T-cell (primary cell): Measurements from ENCODE around the gene TMEM223. TPM values are rescaled to one million over a fixed set of nuclear protein-coding genes. Genes with fewer than 3 reads are reported as not detected.
"Not testable (repeated sequence)": the region's sequence is repeated elsewhere in the genome, so short reads cannot be mapped to it uniquely, and the experiment has no call there.

Experiments
- ATAC-seq, 4 experiments: fragments of 200-7000 bp in 3 of 4; fragments of 150-1000 bp in 1 of 4; cut with Tn5 transposase; replicated peaks in 1 of 4; 1 replicate in 3 of 4; 2 replicates in 1 of 4; pipeline ENCODE4 v1.10.0; 2021; ENCODE audit warnings: moderate library complexity in 3 of 4, mild to moderate bottlenecking in 2 of 4, moderate number of reproducible peaks in 1 of 4
- CTCF ChIA-PET, 2 donors: fragments of 300-600 bp; sonication (Branson Sonifier 250); formaldehyde crosslinking; loops; one replicate each; lab custom pipeline; 2022; ENCODE audit warnings: antibody characterized with exemption in 2 of 2; lab: Charles Lee
- POLR2A ChIA-PET, 2 donors: fragments of 300-600 bp; sonication (Branson Sonifier 250); formaldehyde crosslinking; loops; one replicate each; lab custom pipeline; 2022; ENCODE audit warnings: antibody characterized with exemption in 2 of 2; lab: Charles Lee
- DNase-seq, 35 experiments: peaks; one replicate each; pipeline versions ENCODE4 v3.0.0 to v3.0.0-alpha.2; 2013 to 2023
- H3K27ac ChIP-seq: one replicate; pipeline ENCODE4 v1.5.1; 2013; ENCODE audit warnings: low read length
- H3K27me3 ChIP-seq, 2 experiments: replicated peaks in 1 of 2; 1 replicate in 1 of 2; 2 replicates in 1 of 2; pipeline versions ENCODE4 v1.6.1 to v1.7.0; 2013; ENCODE audit warnings: low read length in 1 of 2, mixed read lengths in 1 of 2; ENCODE audit not compliant: control insufficient read depth in 2 of 2, insufficient read depth in 2 of 2; ENCODE audit errors: extremely low read depth in 1 of 2
- H3K36me3 ChIP-seq, 2 donors: 1 replicate in 1 of 2; 2 replicates in 1 of 2; pipeline versions ENCODE4 v1.6.1 to v1.7.0; 2013; ENCODE audit warnings: low read length in 1 of 2; ENCODE audit not compliant: control insufficient read depth in 2 of 2, insufficient read depth in 1 of 2; ENCODE audit errors: extremely low read depth in 1 of 2
- H3K4me1 ChIP-seq, 2 experiments: 1 replicate in 1 of 2; 2 replicates in 1 of 2; pipeline versions ENCODE4 v1.6.1 to v1.7.0; 2013; ENCODE audit warnings: low read length in 2 of 2, mixed read lengths in 1 of 2; ENCODE audit not compliant: insufficient read depth in 2 of 2, control insufficient read depth in 1 of 2; ENCODE audit errors: extremely low read depth in 1 of 2
- H3K4me3 ChIP-seq, 2 donors: 1 replicate in 1 of 2; 2 replicates in 1 of 2; pipeline versions ENCODE4 v1.5.1 to v1.7.0; 2013; ENCODE audit warnings: mild to moderate bottlenecking in 2 of 2, low read length in 1 of 2, moderate library complexity in 1 of 2; ENCODE audit not compliant: control insufficient read depth in 1 of 2; ENCODE audit errors: extremely low read depth in 1 of 2
- H3K9me3 ChIP-seq: 2 replicates; pipeline ENCODE4 v1.7.0; 2013
- H3K27ac Mint-ChIP-seq, 2 donors: one replicate each; pipeline ENCODE4 v1.8.0; 2020 to 2021; ENCODE audit warnings: mild to moderate bottlenecking in 2 of 2, mixed read lengths in 2 of 2
- H3K27me3 Mint-ChIP-seq, 2 donors: one replicate each; pipeline ENCODE4 v1.8.0; 2021 to 2022; ENCODE audit warnings: mixed read lengths in 2 of 2
- H3K36me3 Mint-ChIP-seq: one replicate; pipeline ENCODE4 v1.8.0; 2021; ENCODE audit warnings: mixed read lengths
- H3K4me1 Mint-ChIP-seq, 3 donors: one replicate each; pipeline ENCODE4 v1.8.0; 2020 to 2022; ENCODE audit warnings: mixed read lengths in 3 of 3, mild to moderate bottlenecking in 1 of 3
- H3K4me3 Mint-ChIP-seq, 3 donors: one replicate each; pipeline ENCODE4 v1.8.0; 2020 to 2022; ENCODE audit warnings: mild to moderate bottlenecking in 3 of 3, mixed read lengths in 3 of 3, moderate library complexity in 3 of 3
- H3K9me3 Mint-ChIP-seq, 3 donors: one replicate each; pipeline ENCODE4 v1.8.0; 2020 to 2022; ENCODE audit warnings: mixed read lengths in 3 of 3
- WGBS: methylation state at CpG from one replicate; pipeline ENCODE4 v1.1.5; 2013; ENCODE audit warnings: missing lambda C conversion rate; ENCODE audit not compliant: insufficient coverage; 5-methylcytosine and 5-hydroxymethylcytosine counted together
- total RNA-seq, 35 experiments: library from RNA in 6 of 35; stranded (reverse) in 6 of 35; fragments of 120-200 nt in 1 of 35; gene quantifications; one replicate each; pipeline versions ENCODE4 v1.2.1 to v1.2.4 and lab custom pipeline; 2013 to 2026

TMEM223 gene
- total RNA-seq, result 10 to 100 TPM; 11.2 to 27.6 (median 23.0) TPM
- 13.7 TPM for total RNA-seq (2013)
- total RNA-seq (lab: John Stamatoyannopoulos, UW), result 7.1 to 30.4 (median 11.9) reads per million in 29 experiments

DNA sequence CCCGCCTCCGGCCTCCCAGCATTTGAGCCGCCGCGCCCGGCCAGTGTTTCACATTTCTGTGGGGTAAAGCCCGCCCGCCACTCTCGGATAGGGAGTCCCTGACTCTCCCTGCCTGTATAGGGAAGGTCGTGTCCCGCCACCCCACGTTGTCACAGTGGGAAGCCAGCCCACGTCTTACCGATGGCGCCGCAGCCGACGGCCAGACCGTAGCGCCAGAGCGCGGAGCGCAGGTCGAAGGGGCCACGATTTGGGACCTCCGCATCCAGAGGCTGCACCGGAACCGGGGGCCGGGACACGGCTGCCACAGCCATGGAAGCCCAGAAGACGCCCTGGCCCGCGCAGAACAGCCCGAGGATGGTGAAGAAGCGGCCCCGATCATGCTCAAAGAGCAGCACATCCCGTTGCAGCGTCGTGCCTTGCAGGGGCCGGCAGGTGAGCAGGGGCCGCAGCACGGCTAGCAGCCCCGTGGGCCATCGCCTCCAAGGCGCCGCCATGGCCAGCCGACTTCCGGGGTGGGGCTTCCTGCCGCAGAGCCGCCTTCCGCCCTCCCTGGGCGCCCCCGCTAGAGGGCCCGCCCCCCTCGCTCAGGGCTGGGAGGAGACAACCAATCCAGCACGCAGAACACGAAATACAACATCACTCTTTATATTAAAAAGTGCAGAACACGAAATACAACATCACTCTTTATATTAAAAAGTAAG lies at the start of gene TMEM223:
Gene TMEM223 (minus strand): TSS at position 506 of the 701 bp plus-strand sequence. CDS start 12 bp downstream, at position 494.
- no peaks in the 10 kb centered on the region for H3K9me3 ChIP-seq
- peak within 1 kb of the TSS; percentile 94 to 96 for H3K27ac Mint-ChIP-seq

GRCh38 chr11:62840721-62841360 lies 49.0 kb upstream of the TMEM223 start:
- Histone ChIP-seq H3K36me3 (peaks cover 1 to 18% of the 10 kb centered on the region in 2 donors), H3K4me3 (peak overlapping the region; percentile 83 to 91), H3K4me1 (peaks cover 4 to 41% of the 10 kb centered on the region in 2 experiments), H3K27ac (peak overlapping the region; percentile 100)
- not testable (repeated sequence) for H3K27me3 Mint-ChIP-seq, H3K9me3 Mint-ChIP-seq, H3K4me3 Mint-ChIP-seq, H3K27ac Mint-ChIP-seq, H3K9me3 ChIP-seq, H3K27me3 ChIP-seq
- ChIA-PET POLR2A (interaction anchor here (0.6 to 3.0 kb wide), 24 partner anchors 9 to 878 kb away, joined by 3 to 71 read pairs (median 6); partner anchors contain the start of genes STX5 (in 2 of the 2), C11orf98 (in 1 of the 2), CSKMT (in 1 of the 2) and HNRNPUL2 (in 1 of the 2)), CTCF (interaction anchor here in 1 of 2 donors (0.9 to 1.8 kb wide), 5 partner anchors 13 to 87 kb away, joined by 3 to 19 read pairs (median 3); partner anchors contain the start of genes TMEM179B and ZBTB3)
- DNase-seq, result peak; percentile 51 to 90 (median 80)
- H3K36me3 Mint-ChIP-seq, result peaks cover 12% of the 10 kb centered on the region
- peaks cover 15 to 25% (median 22%) of the 10 kb centered on the region in 3 donors for H3K4me1 Mint-ChIP-seq
- WGBS, result under 1% methylated on average over 34 of the region's 41 CpGs
- ATAC-seq, result peak in 3 of 4 experiments; percentile 3 to 34 (median 4)

More for the DNA sequence above, at the start of gene TMEM223:
- Histone ChIP-seq H3K36me3 (peaks cover 11 to 62% of the 10 kb centered on the region in 2 donors), H3K27me3 (no peaks in the 10 kb centered on the region), H3K4me3 (peak within 1 kb of the TSS; percentile 90 to 96), H3K27ac (peak within 1 kb of the TSS; percentile 69), H3K4me1 (peaks cover 15 to 49% of the 10 kb centered on the region in 2 experiments)
- WGBS, result under 1% methylated on average over 53 of the region's 58 CpGs
- H3K9me3 Mint-ChIP-seq, result no peaks in the 10 kb centered on the region
- DNase-seq, result peak; percentile 75 to 93 (median 87)
- peak within 1 kb of the TSS; percentile 83 to 91 (median 86) for H3K4me3 Mint-ChIP-seq
- ATAC-seq, result peak; percentile 77 to 80 (median 78)
- peaks cover 45 to 52% (median 51%) of the 10 kb centered on the region in 3 donors for H3K4me1 Mint-ChIP-seq
- ChIA-PET POLR2A (interaction anchor here (0.6 to 1.0 kb wide), 3 partner anchors 13 to 1892 kb away, joined by 3 read pairs; no protein-coding TSS in a partner anchor), CTCF (interaction anchor here (0.6 to 1.4 kb wide), 3 partner anchors 21 to 151 kb away, joined by 3 read pairs; no protein-coding TSS in a partner anchor)
- H3K36me3 Mint-ChIP-seq, result peaks cover 39% of the 10 kb centered on the region
- no peaks in the 10 kb centered on the region for H3K27me3 Mint-ChIP-seq

DNA sequence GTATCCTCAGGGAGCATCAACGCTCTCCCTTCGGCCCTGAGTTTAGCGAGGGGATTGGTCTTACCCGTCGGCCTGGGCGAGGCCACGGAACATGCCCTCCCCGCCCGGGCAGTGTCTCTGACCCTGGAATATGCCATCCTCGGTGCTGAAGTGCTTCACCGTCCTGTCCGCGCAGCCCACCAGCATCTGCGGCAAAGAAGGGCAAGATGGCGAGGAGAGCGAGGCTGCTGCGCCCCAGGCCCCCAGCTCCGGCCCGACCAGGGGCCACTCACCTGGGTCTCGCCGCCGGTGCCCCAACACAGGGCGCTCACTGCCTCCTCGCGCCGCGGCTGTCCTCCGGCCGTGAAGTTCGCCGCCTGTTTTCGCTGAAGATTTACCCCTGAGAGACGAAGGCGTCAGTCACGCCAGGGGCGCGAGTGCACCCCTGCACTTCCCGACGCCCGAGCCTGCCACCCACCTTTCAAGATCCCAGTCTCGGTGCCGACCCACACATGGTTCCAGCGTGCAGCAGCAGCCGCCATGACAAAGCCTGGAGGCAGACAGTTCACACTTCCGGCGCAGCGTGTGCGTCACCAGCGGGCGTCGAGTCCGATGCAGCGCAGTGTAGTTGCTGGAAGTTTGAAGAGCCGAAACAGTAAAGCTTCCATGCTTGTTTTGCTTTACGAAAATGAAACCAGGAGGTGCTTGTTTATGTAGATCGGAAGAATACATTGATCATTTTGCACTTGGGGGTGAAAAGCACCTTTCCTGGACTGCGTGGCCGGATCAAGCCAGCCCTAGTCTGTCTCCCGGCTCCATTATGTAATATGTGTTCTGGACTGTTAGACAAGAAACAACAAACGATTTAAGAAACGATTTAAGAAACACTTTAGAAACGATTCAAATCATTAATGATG lies 47.5 kb upstream of the TMEM223 start, which contains the start of gene WDR74:
Gene WDR74 (minus strand): TSS at position 541 of the 896 bp plus-strand sequence. CDS start 20 bp downstream, at position 521.
- Mint-ChIP-seq H3K27ac (no peak within 1 kb of the TSS), H3K4me1 (peaks cover 25 to 33% (median 28%) of the 10 kb centered on the region in 3 donors), H3K27me3 (no peaks in the 10 kb centered on the region), H3K4me3 (no peak within 1 kb of the TSS), H3K36me3 (peaks cover 26% of the 10 kb centered on the region), H3K9me3 (no peaks in the 10 kb centered on the region)
- under 1% methylated on average over 55 of the region's 62 CpGs for WGBS
- peak; percentile 52 to 62 (median 58) for ATAC-seq
- H3K27ac ChIP-seq, result peak within 1 kb of the TSS; percentile 100
- ChIA-PET CTCF (interaction anchor here in 1 of 2 donors (0.6 kb wide), 1 partner anchor 10 kb away, joined by 4 read pairs; no protein-coding TSS in a partner anchor), POLR2A (interaction anchor here (0.5 to 3.0 kb wide), 17 partner anchors 12 to 288 kb away, joined by 3 to 71 read pairs (median 4); partner anchors contain the start of genes HNRNPUL2 (in 1 of the 2), TTC9C (in 1 of the 2) and ZBTB3 (in 1 of the 2))
- peaks cover 4 to 41% of the 10 kb centered on the region in 2 experiments for H3K4me1 ChIP-seq
- no peaks in the 10 kb centered on the region for H3K27me3 ChIP-seq
- peaks cover 3 to 33% of the 10 kb centered on the region in 2 donors for H3K36me3 ChIP-seq
- DNase-seq, result peak; percentile 77 to 98 (median 94)
- peak within 1 kb of the TSS; percentile 83 to 91 for H3K4me3 ChIP-seq
- no peaks in the 10 kb centered on the region for H3K9me3 ChIP-seq

GRCh38 chr11:62835336-62835735 lies 43.5 kb upstream of the TMEM223 start:
- H3K27ac ChIP-seq, result peak overlapping the region; percentile 20
- H3K9me3 ChIP-seq, result no peaks in the 10 kb centered on the region
- Mint-ChIP-seq H3K4me1 (peaks cover 47 to 51% (median 50%) of the 10 kb centered on the region in 3 donors), H3K27me3 (no peaks in the 10 kb centered on the region), H3K36me3 (peaks cover 30% of the 10 kb centered on the region), H3K9me3 (no peaks in the 10 kb centered on the region), H3K27ac (peak overlapping the region in 1 of 2 donors; percentile 39), H3K4me3 (no peak overlapping the region)
- no peak overlapping the region for H3K4me3 ChIP-seq
- no peaks in the 10 kb centered on the region for H3K27me3 ChIP-seq
- 83% methylated on average over 5 of the region's 8 CpGs for WGBS
- DNase-seq (no peak), ATAC-seq (no peak)
- POLR2A ChIA-PET, result interaction anchor here (0.5 to 0.6 kb wide), 3 partner anchors 27 to 223 kb away, joined by 3 to 6 read pairs (median 3); no protein-coding TSS in a partner anchor
- H3K36me3 ChIP-seq, result peaks cover 7 to 45% of the 10 kb centered on the region in 2 donors
- CTCF ChIA-PET, result interaction anchor here in 1 of 2 donors (0.6 kb wide), 1 partner anchor 19 kb away, joined by 4 read pairs; no protein-coding TSS in a partner anchor
- H3K4me1 ChIP-seq, result peaks cover 12 to 47% of the 10 kb centered on the region in 2 experiments
